Heart left ventricle (tissue), 16 donors: ENCODE data around the gene VPS39. TPM values are rescaled to one million over a fixed set of nuclear protein-coding genes. Genes with fewer than 3 reads are reported as not detected.

ENCODE experiments used
- ATAC-seq, 4 donors: fragments of 200-7000 bp; cut with Tn5 transposase; one replicate each; pipeline ENCODE4 v1.9.1; 2020 to 2022; ENCODE audit warnings: moderate library complexity in 4 of 4, mild to moderate bottlenecking in 3 of 4, moderate number of reproducible peaks in 1 of 4
- DNase-seq, 5 donors: peaks; one replicate each; pipeline ENCODE4 v3.0.0-alpha.2; 2020
- H3K27ac ChIP-seq, 12 donors: fragments of 200-600 bp; sonication (generic) in 4 of 12; one replicate each; pipeline versions ENCODE4 v1.5.0 to v1.8.0; 2016 to 2022; ENCODE audit warnings: mild to moderate bottlenecking in 2 of 12
- H3K27me3 ChIP-seq, 9 donors: fragments of 200-600 bp; sonication (generic) in 2 of 9; one replicate each; pipeline versions ENCODE4 v1.5.1 to v1.8.0; 2016 to 2022; ENCODE audit warnings: mild to moderate bottlenecking in 3 of 9
- H3K36me3 ChIP-seq, 9 donors: fragments of 200-600 bp; sonication (generic) in 2 of 9; one replicate each; pipeline versions ENCODE4 v1.5.0 to v1.8.0; 2018 to 2022; ENCODE audit warnings: mild to moderate bottlenecking in 2 of 9
- H3K4me1 ChIP-seq, 12 donors: fragments of 200-600 bp; sonication (generic) in 4 of 12; one replicate each; pipeline versions ENCODE4 v1.5.0 to v1.8.0; 2016 to 2022; ENCODE audit warnings: mild to moderate bottlenecking in 3 of 12
- H3K4me3 ChIP-seq, 12 donors: fragments of 200-600 bp; sonication (generic) in 4 of 12; one replicate each; pipeline versions ENCODE4 v1.5.0 to v1.8.0; 2017 to 2022; ENCODE audit warnings: mild to moderate bottlenecking in 9 of 12, moderate library complexity in 4 of 12
- H3K9me3 ChIP-seq, 12 donors: fragments of 200-600 bp; sonication (generic) in 4 of 12; one replicate each; pipeline versions ENCODE4 v1.5.0 to v1.8.0; 2016 to 2022; ENCODE audit warnings: mild to moderate bottlenecking in 1 of 12
- CTCF ChIP-seq, 12 donors: fragments of 200-600 bp; sonication (generic) in 4 of 12; IDR thresholded peaks; one replicate each; pipeline versions ENCODE4 v1.5.0 to v1.8.0; 2018 to 2022; ENCODE audit warnings: antibody characterized with exemption in 12 of 12, mild to moderate bottlenecking in 5 of 12
- POLR2A ChIP-seq, 2 donors: fragments of 450-650 bp; IDR thresholded peaks; one replicate each; pipeline ENCODE4 v1.6.1; 2017; ENCODE audit warnings: antibody characterized with exemption in 2 of 2, mild to moderate bottlenecking in 2 of 2, moderate library complexity in 2 of 2
- WGBS, 4 donors: extraction: QIAGEN DNeasy Blood & Tissue Kit in 2 of 4; methylation state at CpG; one replicate each; pipeline versions ENCODE4 v1.1.5 to v1.1.7; 2013 to 2018; 5-methylcytosine and 5-hydroxymethylcytosine counted together
- intact Hi-C, 10 donors: fragments of 100-400 bp; cut with DNase I; formaldehyde crosslinking; loops; one replicate each; pipeline versions ENCODE4 v1.11.1 to v1.14.2; 2022
- polyA plus RNA-seq, 2 donors: library from polyadenylated mRNA; stranded (reverse); fragments of 200-250 nt; gene quantifications; one replicate each; pipeline ENCODE4 v1.2.3, GENCODE V29; 2013
- total RNA-seq, 9 donors: library from RNA; depleted of rRNA in 2 of 9; stranded (reverse); fragments of >200 nt in 2 of 9; fragmentation: NEBNext Ultra II Directional in 3 of 9; extraction: Animal tissue kit (Norgen Biotek cat#: 25700) in 3 of 9; gene quantifications; one replicate each; pipeline versions ENCODE4 v1.1.0 to v1.2.4, GENCODE V29; 2016 to 2023
- donor health status: ischemic (EF 13 %, LVEDD 7.1; RV severe dilation, severe dysfunction).
- donor health status: healthy with polysubstance abuse.
- donor health status: DM: no; HTN: yes; CAD: no.
- donor health status: DM: no; HTN: no; CAD: no.
- donor health status: ischemic (EF 25% LVEDD 6.9; RV normal size, moderate dysfunction).
- donor health status: ischemic (EF 25% LVEDD 5.7; RV mildly dilated, moderate dysfunction).
- donor health status: healthy.
- donor health status: DM: yes; HTN: yes; CAD: no.
- donor health status: ischemic (EF 35%, LVEDD 5.7; RV mildly dilated, moderate dysfunction).
- donor health status: nonischemic (EF 11% LVEDD 7.7; RV severe dilation, severe dysfunction).
- donor health status: DM: yes; HTN: yes; CAD: no.
- donor health status: PGD.
- donor health status: ischemic (EF 29% LVEDD 5.4; RV normal size, mild dysfunction).
- donor health status: nonischemic (EF 23%, LVEDD 6.1; RV moderate dilation, normal function).

The VPS39 gene
- total and polyA plus RNA-seq, 11 donors: 33.8 to 59.9 (median 48.0) TPM

- Histone ChIP-seq H3K36me3 (peaks cover 0 to 96% (median 92%) of the 10 kb centered on the region in 9 donors), H3K4me3 (no peak overlapping the region), H3K27me3 (no peaks in the 10 kb centered on the region), H3K4me1 (peaks cover 0 to 5% (median 0%) of the 10 kb centered on the region in 12 donors), H3K9me3 (no peaks in the 10 kb centered on the region), H3K27ac (no peak overlapping the region)
- TF ChIP-seq POLR2A (IDR thresholded peaks at IDR 0.05): no peak
- TF ChIP-seq CTCF (IDR thresholded peaks at IDR 0.05): no peak
- DNase-seq (no peak), ATAC-seq (no peak)
- 89 to 92% (median 90%) methylated on average over 2 of the region's 2 CpGs for WGBS, 4 donors
- intact Hi-C loops: no loop called here
These were observed 9.5 kb upstream of the VPS39 start for GRCh38 chr15:42217568-42217967.

DNA sequence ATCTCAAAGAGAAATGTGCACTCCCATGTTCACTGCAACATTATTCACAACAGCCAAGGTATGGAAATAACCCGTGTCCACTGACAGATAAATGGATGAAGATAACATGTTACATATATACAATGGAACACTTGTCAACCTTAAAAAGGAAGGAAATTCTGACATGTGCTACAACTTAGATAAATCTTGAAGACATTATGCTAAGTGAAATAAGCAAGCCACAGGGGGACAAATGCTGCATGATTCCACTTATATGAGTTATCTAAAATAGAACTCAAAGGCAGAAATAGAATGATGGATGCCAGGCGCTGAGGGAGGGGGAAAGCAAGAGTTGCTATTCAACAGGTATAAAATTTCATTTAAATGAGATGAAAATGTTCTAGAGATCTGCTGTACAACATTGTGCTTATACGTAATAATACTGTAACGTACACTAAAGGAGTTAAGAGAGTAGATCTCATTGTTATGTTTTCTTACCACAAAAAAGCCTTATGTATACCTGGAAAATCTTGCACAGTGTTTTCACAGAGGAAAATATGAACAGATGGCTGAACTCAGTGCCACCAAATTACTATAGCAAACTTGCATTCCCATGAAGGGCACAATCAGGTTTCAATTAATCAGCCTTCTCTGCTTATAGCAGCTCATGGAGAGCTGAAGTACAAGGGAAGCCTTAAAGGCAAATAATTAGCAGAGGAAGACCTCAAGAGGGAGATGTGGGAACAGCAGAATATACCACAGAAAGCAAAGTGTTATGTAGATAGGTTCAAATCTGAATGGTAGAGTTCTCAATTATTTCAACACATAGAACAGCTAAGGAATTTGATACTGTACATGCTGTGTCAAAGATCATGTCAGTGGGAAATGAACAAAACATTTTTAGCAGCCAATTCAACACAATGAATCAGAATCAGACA is 8.1 kb upstream of the VPS39 start:
- DNase-seq: no peak
- H3K36me3 ChIP-seq: peaks cover 0 to 98% (median 92%) of the 10 kb centered on the region in 9 donors
- WGBS, 4 donors: 58 to 71% (median 66%) methylated on average over 4 of the region's 4 CpGs

DNA sequence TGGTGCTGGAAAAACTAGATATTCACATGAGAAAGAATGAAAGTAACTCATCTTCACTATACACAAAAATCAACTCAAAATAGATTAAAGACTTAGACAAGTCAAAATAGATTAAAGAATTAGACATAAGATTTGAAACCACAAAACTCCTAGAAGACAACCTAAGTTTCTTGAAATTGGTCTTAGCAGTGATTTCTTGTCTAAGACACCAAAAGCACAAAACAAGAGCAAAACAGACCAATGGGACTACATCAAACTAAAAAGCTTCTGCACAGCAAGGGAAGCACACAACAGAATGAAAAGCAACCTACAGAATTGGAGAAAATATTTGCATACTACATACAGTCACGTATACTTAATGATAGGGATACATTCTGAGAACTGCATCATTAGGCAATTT is 6.5 kb upstream of the VPS39 start:
- H3K4me1 ChIP-seq: peaks cover 0 to 5% (median 0%) of the 10 kb centered on the region in 12 donors
- no peak for ATAC-seq
- no peak overlapping the region for H3K27ac ChIP-seq
- peaks cover 0 to 100% (median 95%) of the 10 kb centered on the region in 9 donors for H3K36me3 ChIP-seq
- DNase-seq: no peak
- 90 to 99% (median 96%) methylated on average over 1 of the region's 1 CpG for WGBS, 4 donors
- no peak for TF ChIP-seq CTCF (IDR thresholded peaks at IDR 0.05)
- no peak for TF ChIP-seq POLR2A (IDR thresholded peaks at IDR 0.05)
- H3K27me3 ChIP-seq: no peaks in the 10 kb centered on the region
- H3K4me3 ChIP-seq: no peak overlapping the region
- intact Hi-C loops: loop anchor here in 1 of 10 donors (5.0 kb wide), 1 partner anchor 53 kb away; no protein-coding TSS in a partner anchor
- no peaks in the 10 kb centered on the region for H3K9me3 ChIP-seq

More for the DNA sequence above, 8.1 kb upstream of the VPS39 start:
- ATAC-seq: peak in 2 of 4 donors; percentile 45 to 51
- Histone ChIP-seq H3K9me3 (no peaks in the 10 kb centered on the region), H3K27ac (peak overlapping the region in 2 of 12 donors; percentile 5 to 35), H3K4me3 (no peak overlapping the region), H3K4me1 (peaks cover 0 to 5% (median 0%) of the 10 kb centered on the region in 12 donors), H3K27me3 (no peaks in the 10 kb centered on the region)
- TF ChIP-seq CTCF (IDR thresholded peaks at IDR 0.05): peak in 1 of 12 donors; percentile 5
- no peak for TF ChIP-seq POLR2A (IDR thresholded peaks at IDR 0.05)
- intact Hi-C loops: no loop called here

GRCh38 chr15:42213511-42213910 is 5.4 kb upstream of the VPS39 start:
- DNase-seq: no peak
- no peak overlapping the region for H3K4me3 ChIP-seq
- no peaks in the 10 kb centered on the region for H3K9me3 ChIP-seq
- intact Hi-C loops: loop anchor here in 1 of 10 donors (5.0 kb wide), 1 partner anchor 54 kb away; no protein-coding TSS in a partner anchor
- H3K27ac ChIP-seq: no peak overlapping the region
- H3K4me1 ChIP-seq: peaks cover 0 to 9% (median 0%) of the 10 kb centered on the region in 12 donors
- peaks cover 0 to 95% (median 85%) of the 10 kb centered on the region in 9 donors for H3K36me3 ChIP-seq
- H3K27me3 ChIP-seq: no peaks in the 10 kb centered on the region
- no peak for ATAC-seq
- TF ChIP-seq POLR2A (IDR thresholded peaks at IDR 0.05) (no peak), CTCF (IDR thresholded peaks at IDR 0.05) (no peak)
